NCI-H2107 treated with DMSO at 0.1 percent for 48 hours (cell line): ENCODE measurements around the gene PARP16.

Source experiments
- DNase-seq: peaks from one replicate; lab custom pipeline; 2025; ENCODE audit not compliant: unreplicated experiment; lab: John Stamatoyannopoulos, UW

Gene PARP16

DNA sequence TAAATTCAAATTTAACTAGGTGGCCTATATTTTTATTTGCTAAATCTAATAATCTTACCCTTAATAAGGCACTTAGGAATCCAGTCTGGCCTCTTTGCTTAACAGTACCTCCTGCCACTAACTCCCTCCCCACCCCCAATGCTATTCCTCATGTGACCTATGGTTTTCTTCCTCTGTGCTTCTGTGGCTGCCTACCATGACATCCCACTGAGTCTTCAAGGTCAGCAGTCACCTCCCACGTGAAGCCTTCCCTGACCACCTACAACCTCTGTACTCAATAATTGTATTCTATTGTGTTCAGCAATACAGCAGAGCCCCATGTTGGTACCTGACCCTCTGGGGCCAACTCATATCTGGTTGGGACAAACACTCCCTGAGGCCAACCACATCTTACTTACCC, 9.7 kb downstream of the PARP16 start:
- DNase-seq, result no peak

GRCh38 chr15:65275728-65276126, 11.0 kb downstream of the PARP16 start:
- no peak for DNase-seq

- DNase-seq, result peak; percentile 13
Measured at GRCh38 chr15:65275104-65275727, 11.5 kb downstream of the PARP16 start.

DNA sequence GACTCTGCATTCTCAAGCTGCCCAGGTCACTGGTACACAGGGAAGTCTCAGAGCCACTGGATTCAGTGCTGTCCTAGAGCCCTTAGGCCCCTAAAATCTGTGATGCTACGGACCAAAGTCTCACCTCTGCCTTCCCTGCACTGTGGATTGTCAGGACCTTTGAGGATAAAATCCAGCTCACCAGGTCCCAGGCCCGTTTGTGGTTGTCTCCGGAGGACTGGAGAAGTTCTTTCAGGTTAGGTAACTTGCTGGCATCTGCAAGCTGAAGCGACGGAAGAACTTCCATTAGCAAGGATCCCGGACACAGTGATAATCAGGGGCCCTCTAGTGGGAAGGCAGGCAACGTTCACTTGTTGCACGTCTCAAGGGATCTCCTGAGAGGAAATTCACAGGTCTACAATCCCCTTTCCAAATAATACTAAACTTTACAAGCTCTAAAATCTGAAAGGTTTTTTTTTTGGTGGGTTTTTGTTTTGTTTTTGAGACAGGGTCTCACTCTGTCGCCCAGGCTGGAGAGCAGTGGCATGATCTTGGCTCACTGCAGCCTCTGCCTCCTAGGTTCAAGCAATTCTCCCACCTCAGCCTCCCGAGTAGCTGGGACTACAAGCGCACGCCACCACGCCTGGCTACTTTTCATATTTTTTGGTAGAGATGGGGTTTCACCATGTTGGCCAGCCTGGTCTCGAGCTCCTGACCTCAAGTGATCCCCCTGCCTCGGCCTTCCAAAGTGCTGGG, 15.7 kb downstream of the PARP16 start:
- DNase-seq, result peak; percentile 16

DNA sequence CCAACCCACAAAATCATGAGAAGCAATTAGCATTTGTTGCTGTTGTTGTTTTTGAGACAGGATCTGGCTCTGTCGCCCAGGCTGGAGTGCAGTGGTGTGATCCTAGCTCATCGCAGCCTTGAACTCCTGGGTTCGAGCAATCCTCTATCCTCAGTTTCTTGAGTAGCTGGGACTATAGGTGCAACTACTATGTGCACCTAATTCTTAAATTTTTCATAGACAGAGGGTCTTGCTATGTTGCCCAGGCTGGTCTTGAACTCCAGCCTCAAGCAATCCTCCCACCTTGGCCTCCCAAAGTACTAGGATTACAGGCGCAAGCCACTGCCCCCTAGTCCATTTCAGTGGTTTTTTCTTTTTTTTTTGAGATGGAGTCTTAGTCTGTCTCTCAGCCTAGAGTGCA, 18.3 kb downstream of the PARP16 start:
- DNase-seq, result no peak

- DNase-seq, result no peak
Measured at GRCh38 chr15:65266469-65266868, 20.2 kb downstream of the PARP16 start.

GRCh38 chr15:65264863-65265430, 21.7 kb downstream of the PARP16 start:
- no peak for DNase-seq

- DNase-seq, result no peak
Measured at GRCh38 chr15:65263313-65263712, 23.4 kb downstream of the PARP16 start.

- DNase-seq, result no peak
Measured at GRCh38 chr15:65260968-65261367, 25.7 kb downstream of the PARP16 start.

GRCh38 chr15:65259367-65259797, 27.3 kb downstream of the PARP16 start:
- no peak for DNase-seq

DNA sequence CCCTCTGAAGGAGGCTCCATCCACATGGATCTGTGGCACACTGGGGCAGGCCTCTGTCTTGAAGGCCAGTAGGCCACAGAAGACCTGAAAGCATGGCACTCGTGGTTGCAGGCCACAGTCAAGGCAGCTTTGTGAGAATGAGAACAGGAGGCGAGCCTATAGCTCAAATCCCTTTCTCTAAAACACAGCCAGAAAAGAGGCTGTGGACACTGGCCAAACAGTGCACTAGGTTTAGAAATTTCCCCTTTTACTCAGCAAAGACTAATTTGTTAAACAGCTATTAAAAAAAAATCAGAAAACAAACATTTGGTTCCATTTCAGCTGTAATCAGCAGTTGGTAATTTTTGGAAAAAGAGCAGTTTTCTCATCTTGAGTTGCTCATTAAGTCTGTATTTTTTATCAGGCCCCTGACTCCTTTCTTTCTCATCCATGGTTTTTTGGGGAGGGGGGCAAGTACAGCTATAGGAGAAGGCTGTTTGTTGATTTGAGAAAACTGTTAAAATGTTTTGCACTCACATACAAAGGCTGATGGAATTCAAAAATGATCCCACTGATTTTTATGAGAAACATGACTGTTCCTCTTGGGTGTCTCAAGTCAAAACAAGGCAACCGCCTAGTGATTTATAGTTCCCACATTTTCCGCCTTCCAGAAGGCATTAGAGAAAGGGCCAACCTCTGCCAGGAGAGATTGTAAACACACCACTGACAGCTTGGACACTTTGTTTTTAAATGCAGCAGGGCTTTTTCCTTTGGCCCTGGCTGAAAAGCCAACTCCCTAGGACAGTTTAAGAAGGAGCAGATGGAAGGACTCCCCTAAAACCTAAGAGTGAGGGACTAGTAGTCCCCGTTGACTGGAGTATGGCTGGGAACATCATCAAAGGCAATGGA, 28.1 kb downstream of the PARP16 start:
- DNase-seq, result no peak

DNA sequence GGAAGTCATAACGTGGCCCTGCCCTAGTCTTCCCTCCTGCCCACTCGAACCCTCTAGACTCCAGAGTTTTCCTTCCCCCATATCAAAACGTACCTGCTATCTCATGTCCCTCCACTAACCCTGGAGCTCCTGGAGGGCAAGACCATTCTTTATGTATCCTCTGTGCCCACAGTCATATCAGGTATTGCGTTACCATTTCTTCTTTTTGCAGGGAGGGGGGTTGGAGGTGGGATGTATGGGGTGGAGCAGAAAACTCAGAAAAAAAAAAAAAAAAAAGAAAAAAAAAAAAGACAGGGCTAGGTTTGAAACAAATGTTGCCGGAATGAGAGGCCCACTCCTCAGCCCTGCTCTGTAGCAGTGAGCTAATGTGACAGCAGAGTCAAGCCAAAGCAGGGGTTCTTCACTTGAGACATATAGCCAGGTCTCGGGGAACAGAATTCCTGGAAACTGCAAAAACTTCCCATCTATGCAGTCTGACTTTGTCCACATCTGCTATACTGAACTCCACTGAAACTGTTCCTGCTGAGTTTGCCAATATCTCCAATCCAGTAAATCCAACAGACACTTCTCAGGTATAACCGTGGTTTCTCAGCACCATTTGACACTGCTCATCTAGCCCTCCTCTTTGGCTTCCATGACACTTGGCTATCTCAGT, 31.1 kb downstream of the PARP16 start:
- no peak for DNase-seq

GRCh38 chr15:65254758-65255157, 31.9 kb downstream of the PARP16 start:
- DNase-seq, result no peak

GRCh38 chr15:65254356-65254755, 32.3 kb downstream of the PARP16 start:
- DNase-seq, result no peak

- no peak for DNase-seq
Measured at GRCh38 chr15:65249641-65250040, 37.0 kb downstream of the PARP16 start.

- DNase-seq, result no peak
Measured at GRCh38 chr15:65248511-65249255, 38.0 kb downstream of the PARP16 start.

GRCh38 chr15:65246939-65247338, 39.7 kb downstream of the PARP16 start:
- DNase-seq, result no peak

- DNase-seq, result no peak
Measured at GRCh38 chr15:65246026-65246714, 40.5 kb downstream of the PARP16 start.

GRCh38 chr15:65245096-65245856, 41.4 kb downstream of the PARP16 start:
- DNase-seq, result no peak
